ENCODE measurements around the gene TUBD1. TPM values are rescaled to one million over a fixed set of nuclear protein-coding genes. Genes with fewer than 3 reads are reported as not detected.
"Not testable (repeated sequence)": the region's sequence is repeated elsewhere in the genome, so short reads cannot be mapped to it uniquely, and the experiment has no call there.

TUBD1 gene
- total RNA-seq, 1 donor from 2014 or later = 7.6 TPM

GRCh38 chr17:59856859-59857794 lies 35.6 kb downstream of the TUBD1 start:
- no peaks in the 10 kb centered on the region for H3K27me3 ChIP-seq (ENCODE audit: control insufficient read depth, insufficient read depth, low read length)
- peak; percentile 44 for DNase-seq (ENCODE audit: low read depth)
- H3K4me3 ChIP-seq (ENCODE audit: low read depth, low read length) = no peak overlapping the region
- TF ChIP-seq CTCF (IDR thresholded peaks at IDR 0.05; ENCODE audit: insufficient read depth, low read length, severe bottlenecking) = no peak
- no peak for FAIRE-seq
- H3K36me3 ChIP-seq (ENCODE audit: control insufficient read depth, insufficient read depth, low read length) = no peaks in the 10 kb centered on the region

DNA sequence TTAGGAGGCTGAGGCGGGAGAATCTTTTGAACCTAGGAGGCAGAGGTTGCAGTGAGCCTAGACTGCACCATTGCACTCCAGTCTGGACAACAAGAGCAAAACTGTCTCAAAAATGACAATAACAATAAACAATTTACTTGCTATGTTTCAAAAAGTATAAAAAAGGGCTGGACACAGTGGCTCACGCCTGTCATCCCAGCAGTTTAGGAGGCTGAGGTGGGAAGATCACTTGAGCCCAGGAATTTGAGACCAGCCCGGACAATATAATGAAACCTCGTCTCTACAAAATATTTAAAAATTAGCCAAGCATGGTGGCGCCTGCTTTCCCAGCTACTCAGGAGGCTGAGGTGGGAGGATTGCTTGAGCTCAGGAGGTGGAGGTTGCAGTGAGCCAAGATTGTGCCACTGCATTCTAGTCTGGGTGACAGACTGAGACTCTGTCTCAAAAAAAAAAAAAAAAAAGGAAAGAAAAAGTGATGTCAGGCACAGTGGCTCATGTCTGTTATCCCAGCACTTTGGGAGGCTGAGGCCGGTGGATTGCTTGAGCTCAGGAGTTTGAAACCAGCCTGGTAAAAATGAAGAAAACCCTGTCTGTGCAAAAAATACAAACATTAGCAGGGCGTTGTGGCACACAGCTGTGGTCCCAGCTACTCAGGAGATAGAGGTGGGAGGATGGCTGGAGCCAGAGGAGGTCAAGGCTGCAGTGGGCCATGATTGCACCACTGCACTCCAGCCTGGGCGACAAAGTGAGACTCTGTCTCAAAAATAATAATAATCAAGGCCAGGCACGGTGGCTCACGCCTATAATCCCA lies 38.6 kb downstream of the TUBD1 start:
- H3K27me3 ChIP-seq (ENCODE audit: control insufficient read depth, insufficient read depth, low read length); H3K4me3 ChIP-seq (ENCODE audit: low read depth, low read length); DNase-seq (ENCODE audit: low read depth); FAIRE-seq; H3K36me3 ChIP-seq (ENCODE audit: control insufficient read depth, insufficient read depth, low read length): not testable (repeated sequence)

DNA sequence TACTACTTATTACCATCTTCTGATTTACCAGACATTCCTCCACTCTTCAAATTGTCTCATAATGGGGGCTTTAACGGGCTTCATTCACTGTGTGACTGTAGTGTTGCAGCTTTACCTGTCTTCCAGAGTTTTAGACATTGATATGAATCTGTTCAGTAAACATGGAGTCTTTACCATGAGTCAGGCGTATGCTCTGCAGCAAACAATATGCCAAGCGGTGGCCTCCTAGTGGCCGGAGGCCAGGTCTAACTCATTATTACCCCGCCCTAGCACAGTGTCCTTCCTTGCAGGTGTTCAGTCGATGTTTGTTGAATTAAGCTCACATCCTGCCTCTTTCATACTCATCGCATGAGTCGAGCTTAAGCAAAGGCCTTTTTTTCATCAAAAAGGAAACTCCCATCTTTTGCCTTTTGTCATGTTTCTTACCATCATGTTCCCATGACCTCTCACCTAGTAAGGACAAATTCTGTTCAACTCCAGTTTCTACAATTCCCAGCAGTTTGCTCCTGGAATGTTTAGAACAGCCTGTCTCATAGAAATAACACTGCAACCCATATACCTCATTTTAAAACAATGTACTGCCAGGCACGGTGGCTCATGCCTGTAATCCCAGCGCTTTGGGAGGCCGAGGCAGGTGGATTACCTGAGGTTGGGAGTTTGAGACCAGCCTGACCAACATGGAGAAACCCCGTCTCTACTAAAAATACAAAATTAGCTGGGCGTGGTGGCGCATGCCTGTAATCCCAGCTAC lies 39.4 kb downstream of the TUBD1 start:
- no peaks in the 10 kb centered on the region for H3K27me3 ChIP-seq (ENCODE audit: control insufficient read depth, insufficient read depth, low read length)
- peak; percentile 100 for DNase-seq (ENCODE audit: low read depth)
- no peaks in the 10 kb centered on the region for H3K36me3 ChIP-seq (ENCODE audit: control insufficient read depth, insufficient read depth, low read length)
- TF ChIP-seq CTCF (IDR thresholded peaks at IDR 0.05; ENCODE audit: insufficient read depth, low read length, severe bottlenecking) = peak; percentile 81
- FAIRE-seq = no peak
- no peak overlapping the region for H3K4me3 ChIP-seq (ENCODE audit: low read depth, low read length)

- not testable (repeated sequence) for DNase-seq (ENCODE audit: low read depth); H3K27me3 ChIP-seq (ENCODE audit: control insufficient read depth, insufficient read depth, low read length); H3K36me3 ChIP-seq (ENCODE audit: control insufficient read depth, insufficient read depth, low read length); FAIRE-seq; H3K4me3 ChIP-seq (ENCODE audit: low read depth, low read length)
Observed at GRCh38 chr17:59852847-59853167, 39.9 kb downstream of the TUBD1 start.

DNA sequence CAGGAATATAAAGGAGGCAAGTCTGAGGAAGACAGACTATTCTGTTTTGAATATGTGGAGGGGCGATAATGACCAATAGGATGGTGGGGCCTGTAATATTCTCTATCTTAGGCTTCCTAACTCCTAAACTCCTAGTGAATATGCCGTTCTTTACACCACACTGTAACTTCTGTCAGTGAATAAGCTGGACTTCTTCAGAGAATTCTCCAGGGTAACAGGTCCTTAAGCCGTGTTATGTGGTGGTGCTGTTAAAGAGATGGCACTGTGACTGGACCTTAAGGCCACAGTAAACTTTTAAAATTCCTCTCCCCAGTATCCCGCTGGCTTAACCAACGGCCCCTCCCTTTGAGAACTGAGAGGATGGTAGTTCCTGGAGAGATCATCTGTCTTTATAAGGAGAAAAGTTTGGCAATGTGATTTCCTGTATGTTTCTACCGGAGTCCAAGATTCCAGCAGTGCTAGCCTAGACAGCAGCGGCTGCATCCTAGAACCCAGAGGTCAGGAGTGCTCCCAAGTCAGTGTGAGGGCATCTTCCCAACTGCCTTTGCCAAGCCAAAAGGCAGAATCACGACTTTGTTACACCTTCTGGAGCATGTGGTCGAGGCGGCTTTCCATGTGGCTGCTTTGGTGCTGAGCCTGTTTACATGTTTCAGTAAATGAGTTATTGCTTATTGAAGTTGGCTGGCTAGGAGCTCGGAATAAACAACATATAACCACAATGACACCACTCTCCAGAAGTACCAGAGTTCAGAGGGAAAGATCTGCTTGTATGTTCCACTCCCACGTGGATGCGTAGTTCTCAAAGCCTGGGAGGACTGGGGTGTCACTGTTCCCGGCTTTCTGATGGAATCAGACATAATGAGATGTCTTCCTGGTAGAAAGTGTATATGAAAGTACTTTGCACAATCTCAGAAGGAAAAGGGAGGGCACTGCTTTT lies 41.0 kb downstream of the TUBD1 start:
- H3K4me3 ChIP-seq (ENCODE audit: low read depth, low read length) = no peak overlapping the region
- H3K36me3 ChIP-seq (ENCODE audit: control insufficient read depth, insufficient read depth, low read length) = no peaks in the 10 kb centered on the region
- DNase-seq (ENCODE audit: low read depth) = no peak

GRCh38 chr17:59850311-59850710 lies 42.4 kb downstream of the TUBD1 start:
- DNase-seq (ENCODE audit: low read depth); FAIRE-seq; H3K4me3 ChIP-seq (ENCODE audit: low read depth, low read length); H3K27me3 ChIP-seq (ENCODE audit: control insufficient read depth, insufficient read depth, low read length); H3K36me3 ChIP-seq (ENCODE audit: control insufficient read depth, insufficient read depth, low read length): not testable (repeated sequence)

More for the DNA sequence above, 41.0 kb downstream of the TUBD1 start:
- TF ChIP-seq CTCF (IDR thresholded peaks at IDR 0.05; ENCODE audit: insufficient read depth, low read length, severe bottlenecking) = no peak
- FAIRE-seq = no peak
- H3K27me3 ChIP-seq (ENCODE audit: control insufficient read depth, insufficient read depth, low read length) = no peaks in the 10 kb centered on the region

Data from bronchial epithelial cell (primary cell).